PFSK-1 (cell line): ENCODE measurements around the gene MCTP1.

Experiments used
- POLR2AphosphoS5 ChIP-seq: IDR thresholded peaks from 2 replicates; pipeline ENCODE4 v1.6.1; 2012; ENCODE audit warnings: low read depth, mild to moderate bottlenecking, control low read depth, low read length, moderate library complexity
- REST ChIP-seq, 2 experiments: IDR thresholded peaks; 2 replicates each; pipeline versions ENCODE4 v1.6.1 to v1.8.0; 2011 to 2012; ENCODE audit warnings: low read depth in 2 of 2, low read length in 2 of 2, control low read depth in 1 of 2, inconsistent platforms in 1 of 2, mild to moderate bottlenecking in 1 of 2, moderate library complexity in 1 of 2; ENCODE audit not compliant: insufficient read depth in 1 of 2
- TAF1 ChIP-seq: IDR thresholded peaks from 2 replicates; pipeline ENCODE4 v1.6.1; 2012; ENCODE audit warnings: low read length, control low read depth, borderline replicate concordance; ENCODE audit not compliant: insufficient read depth

- TF ChIP-seq POLR2AphosphoS5 (no peak), REST (IDR thresholded peaks at IDR 0.05; ENCODE audit: insufficient read depth in 1 of 2, low read depth in 2 of 2, low read length in 2 of 2) (no peak), TAF1 (no peak)
These were observed 535.9 kb downstream of the MCTP1 start for GRCh38 chr5:94749042-94749441.
